LoVo (cell line): ENCODE data around the gene ASTN1.

Source experiments
- DNase-seq: peaks from one replicate; pipeline ENCODE4 v3.0.0-alpha.2; 2016; ENCODE audit warnings: low spot score

Gene ASTN1

GRCh38 chr1:177035586-177035985 lies 128.9 kb downstream of the ASTN1 start:
- DNase-seq = no peak

- DNase-seq = no peak
Observed at GRCh38 chr1:177033628-177034027, 130.9 kb downstream of the ASTN1 start.

- no peak for DNase-seq
Observed at GRCh38 chr1:177032434-177032833, 132.1 kb downstream of the ASTN1 start.

DNA sequence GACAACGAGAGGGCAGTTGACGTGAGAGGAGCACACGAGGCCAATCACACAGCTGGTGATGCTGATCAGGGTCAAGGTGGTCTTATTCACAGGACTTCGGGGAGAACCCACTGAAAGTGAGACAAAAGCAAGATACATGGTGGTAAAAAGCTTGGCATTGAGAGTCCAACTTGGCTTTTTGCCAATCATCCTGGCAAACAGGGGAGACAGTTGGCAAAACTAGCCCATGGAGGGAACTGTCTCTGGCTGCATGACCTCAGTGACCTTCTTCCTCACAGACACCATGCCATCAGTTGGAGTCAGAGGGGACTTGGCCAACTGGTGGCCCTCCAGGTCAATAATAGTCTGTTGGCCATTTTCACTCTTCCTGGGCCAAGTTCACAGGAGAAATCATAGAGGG lies 139.9 kb downstream of the ASTN1 start:
- DNase-seq = no peak

GRCh38 chr1:177023726-177024125 lies 140.8 kb downstream of the ASTN1 start:
- DNase-seq = no peak

- DNase-seq = no peak
Observed at GRCh38 chr1:177023249-177023648, 141.3 kb downstream of the ASTN1 start.

GRCh38 chr1:177021687-177022086 lies 142.8 kb downstream of the ASTN1 start:
- no peak for DNase-seq

GRCh38 chr1:177020851-177021589 lies 143.5 kb downstream of the ASTN1 start:
- DNase-seq = no peak

- DNase-seq = no peak
Observed at GRCh38 chr1:177017287-177017852, 147.1 kb downstream of the ASTN1 start.

GRCh38 chr1:177014325-177014724 lies 150.2 kb downstream of the ASTN1 start:
- no peak for DNase-seq

- DNase-seq = no peak
Observed at GRCh38 chr1:177012342-177012925, 152.1 kb downstream of the ASTN1 start.

DNA sequence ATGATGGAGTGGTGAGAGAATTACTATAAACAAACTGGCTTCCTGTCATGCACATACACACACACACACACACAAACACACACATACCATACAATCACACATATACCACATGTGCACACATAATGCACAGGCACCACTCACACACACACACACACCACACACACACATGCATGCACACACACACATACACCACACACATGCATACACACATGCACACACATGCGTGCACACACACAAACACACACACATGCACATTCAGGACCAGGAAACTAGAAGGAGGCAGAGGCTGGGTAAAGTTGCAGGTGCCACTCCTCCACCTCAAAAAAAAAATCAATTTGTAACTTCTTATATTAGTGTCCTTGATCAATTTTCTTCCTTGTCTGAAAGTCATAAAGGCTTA lies 153.0 kb downstream of the ASTN1 start:
- DNase-seq = no peak

GRCh38 chr1:177010211-177010825 lies 154.2 kb downstream of the ASTN1 start:
- DNase-seq = no peak

- no peak for DNase-seq
Observed at GRCh38 chr1:177008653-177009052, 155.9 kb downstream of the ASTN1 start.

- no peak for DNase-seq
Observed at GRCh38 chr1:177007437-177008161, 156.9 kb downstream of the ASTN1 start.

DNA sequence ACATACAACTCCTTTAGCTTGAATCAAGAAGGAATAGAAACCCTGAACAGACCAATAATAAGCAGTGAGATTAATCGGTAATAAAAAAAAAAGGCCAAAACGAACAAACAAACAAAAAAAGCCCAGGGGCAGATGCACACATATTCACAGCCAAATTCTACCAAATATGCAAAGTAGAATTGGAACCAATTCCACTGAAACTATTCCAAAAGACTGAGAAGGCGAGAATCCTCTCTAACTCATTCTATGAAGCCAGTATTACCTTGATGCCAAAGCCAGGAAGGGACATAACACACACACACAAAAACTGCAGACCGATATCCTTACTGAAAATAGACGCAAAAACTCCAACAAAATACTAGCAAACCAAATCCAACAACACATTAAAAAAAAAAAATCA lies 161.6 kb downstream of the ASTN1 start:
- no peak for DNase-seq

- DNase-seq = no peak
Observed at GRCh38 chr1:177001556-177001955, 163.0 kb downstream of the ASTN1 start.

DNA sequence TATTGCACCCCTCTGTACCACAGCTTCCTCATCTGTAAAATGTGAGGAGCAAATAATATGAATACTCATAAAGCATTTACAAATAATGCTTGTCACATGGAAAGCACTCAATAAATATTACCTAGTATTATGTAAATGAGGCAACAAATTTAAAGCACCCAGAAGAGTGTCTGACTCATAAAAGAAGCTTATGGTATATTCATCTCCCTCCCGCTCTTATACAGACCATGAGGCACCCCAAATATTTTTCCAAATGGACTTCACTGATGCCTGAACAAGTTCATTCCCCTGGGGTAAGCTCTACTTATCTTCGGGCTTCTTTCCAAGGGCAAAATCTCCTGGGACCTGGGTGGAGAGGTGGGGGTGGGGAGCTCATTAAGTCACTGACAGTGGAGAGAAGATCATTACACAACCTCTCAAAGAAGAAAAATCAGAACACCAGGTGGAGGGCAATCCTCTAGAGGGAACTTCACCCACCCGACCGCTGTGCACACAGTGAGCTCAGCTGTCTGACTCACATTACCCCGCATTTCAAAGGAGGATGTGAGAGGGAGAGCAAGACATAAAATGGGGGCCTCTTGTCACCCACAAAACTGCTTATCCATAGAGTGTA lies 166.2 kb downstream of the ASTN1 start:
- no peak for DNase-seq

GRCh38 chr1:176996456-176997090 lies 167.9 kb downstream of the ASTN1 start:
- DNase-seq = no peak

DNA sequence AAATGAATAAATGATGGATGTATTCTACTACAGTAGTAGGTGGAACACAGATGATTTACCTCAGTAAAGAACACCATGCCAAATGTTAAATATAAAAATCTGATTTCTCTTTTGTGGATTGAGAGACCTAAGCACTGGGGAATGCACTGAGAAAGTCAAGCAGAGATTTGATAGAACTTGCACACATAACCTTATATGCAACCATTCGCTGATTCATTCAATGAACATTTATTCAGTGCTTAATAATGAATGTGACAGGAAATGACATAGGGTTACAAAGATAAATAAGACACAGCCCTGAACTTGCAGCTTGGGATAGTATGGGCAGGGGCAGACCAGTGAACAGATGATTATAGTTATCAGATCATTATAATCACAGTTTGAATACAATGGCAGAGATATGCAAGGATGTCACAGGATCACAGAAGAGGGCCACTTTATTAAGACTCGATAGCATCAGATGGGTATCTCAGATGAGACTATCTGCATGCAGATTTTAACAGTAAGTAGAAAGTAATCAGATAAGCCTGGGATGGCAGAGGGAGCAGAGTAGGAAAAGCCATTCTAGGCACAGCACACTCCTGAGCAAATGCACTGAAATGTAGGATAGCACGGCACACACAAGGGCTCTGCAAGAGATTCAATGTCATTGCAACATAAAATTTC lies 169.4 kb downstream of the ASTN1 start:
- DNase-seq = no peak

- no peak for DNase-seq
Observed at GRCh38 chr1:176993587-176993986, 170.9 kb downstream of the ASTN1 start.
